ENCODE results near the gene AKAP13. TPM values are rescaled to one million over a fixed set of nuclear protein-coding genes. Genes with fewer than 3 reads are reported as not detected.

Gene AKAP13
- total RNA-seq, 3 donors from 2014 or later: 198 to 331 (median 259) TPM

DNA sequence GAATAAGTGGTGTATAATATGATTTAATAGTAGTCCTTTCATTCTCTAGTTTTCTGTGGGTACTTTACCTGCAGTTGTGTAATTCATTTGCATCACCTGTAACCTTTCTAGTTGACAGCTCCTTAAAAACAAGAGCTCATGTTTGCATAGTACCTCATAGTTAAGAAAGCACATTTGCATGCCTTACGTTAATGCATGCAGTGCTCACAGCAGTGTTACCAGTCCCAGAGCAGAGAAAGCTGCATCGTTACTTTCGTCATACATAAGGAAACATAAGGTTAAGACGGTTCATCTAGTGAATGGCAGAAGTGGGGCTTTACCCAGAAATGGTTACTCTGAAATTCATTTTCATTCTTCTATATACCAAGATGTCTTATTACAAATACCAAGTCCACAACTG, 111.3 kb downstream of the AKAP13 start:
- no peak for DNase-seq (ENCODE audit: low spot score in 2 of 2)
- intact Hi-C loops (cut with DNase I; ENCODE audit: low total_unique reads): no loop called here
- H3K4me1 ChIP-seq: no peaks in the 10 kb centered on the region
- no peaks in the 10 kb centered on the region for H3K27me3 ChIP-seq
- H3K9me3 ChIP-seq: no peaks in the 10 kb centered on the region
- TF ChIP-seq, protein P1, sequence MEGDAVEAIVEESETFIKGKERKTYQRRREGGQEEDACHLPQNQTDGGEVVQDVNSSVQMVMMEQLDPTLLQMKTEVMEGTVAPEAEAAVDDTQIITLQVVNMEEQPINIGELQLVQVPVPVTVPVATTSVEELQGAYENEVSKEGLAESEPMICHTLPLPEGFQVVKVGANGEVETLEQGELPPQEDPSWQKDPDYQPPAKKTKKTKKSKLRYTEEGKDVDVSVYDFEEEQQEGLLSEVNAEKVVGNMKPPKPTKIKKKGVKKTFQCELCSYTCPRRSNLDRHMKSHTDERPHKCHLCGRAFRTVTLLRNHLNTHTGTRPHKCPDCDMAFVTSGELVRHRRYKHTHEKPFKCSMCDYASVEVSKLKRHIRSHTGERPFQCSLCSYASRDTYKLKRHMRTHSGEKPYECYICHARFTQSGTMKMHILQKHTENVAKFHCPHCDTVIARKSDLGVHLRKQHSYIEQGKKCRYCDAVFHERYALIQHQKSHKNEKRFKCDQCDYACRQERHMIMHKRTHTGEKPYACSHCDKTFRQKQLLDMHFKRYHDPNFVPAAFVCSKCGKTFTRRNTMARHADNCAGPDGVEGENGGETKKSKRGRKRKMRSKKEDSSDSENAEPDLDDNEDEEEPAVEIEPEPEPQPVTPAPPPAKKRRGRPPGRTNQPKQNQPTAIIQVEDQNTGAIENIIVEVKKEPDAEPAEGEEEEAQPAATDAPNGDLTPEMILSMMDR (IDR thresholded peaks at IDR 0.05): no peak
- TF ChIP-seq POLR2A (IDR thresholded peaks at IDR 0.05): no peak
- no peak overlapping the region for H3K27ac ChIP-seq
- H3K36me3 ChIP-seq: no peaks in the 10 kb centered on the region
- no peak overlapping the region for H3K4me3 ChIP-seq

DNA sequence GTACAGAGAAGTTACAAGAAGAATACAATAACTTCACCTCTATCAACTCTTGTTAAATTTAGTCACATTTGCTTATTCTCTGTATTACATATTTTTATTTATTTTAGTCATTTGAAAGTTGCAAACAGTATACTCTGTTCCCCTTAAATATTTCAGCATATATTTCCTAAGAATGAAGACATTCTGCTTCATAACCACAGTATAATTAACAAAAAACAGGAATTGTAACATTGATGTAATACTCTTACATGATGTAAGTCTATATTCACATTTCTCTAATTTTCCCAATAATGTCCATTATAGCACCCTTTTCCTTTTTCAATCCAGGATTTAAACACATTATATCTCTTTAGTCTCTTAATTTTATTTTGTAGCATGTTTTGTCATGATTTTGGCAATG, 112.0 kb downstream of the AKAP13 start:
- Histone ChIP-seq H3K36me3 (no peaks in the 10 kb centered on the region), H3K4me1 (no peaks in the 10 kb centered on the region), H3K27ac (no peak overlapping the region), H3K4me3 (no peak overlapping the region), H3K9me3 (no peaks in the 10 kb centered on the region), H3K27me3 (no peaks in the 10 kb centered on the region)
- intact Hi-C loops (cut with DNase I; ENCODE audit: low total_unique reads): no loop called here
- no peak for TF ChIP-seq POLR2AphosphoS5 (IDR thresholded peaks at IDR 0.05)
- TF ChIP-seq, protein P1 (IDR thresholded peaks at IDR 0.05): no peak
- TF ChIP-seq POLR2A (IDR thresholded peaks at IDR 0.05): no peak
- no peak for DNase-seq (ENCODE audit: low spot score in 2 of 2)

DNA sequence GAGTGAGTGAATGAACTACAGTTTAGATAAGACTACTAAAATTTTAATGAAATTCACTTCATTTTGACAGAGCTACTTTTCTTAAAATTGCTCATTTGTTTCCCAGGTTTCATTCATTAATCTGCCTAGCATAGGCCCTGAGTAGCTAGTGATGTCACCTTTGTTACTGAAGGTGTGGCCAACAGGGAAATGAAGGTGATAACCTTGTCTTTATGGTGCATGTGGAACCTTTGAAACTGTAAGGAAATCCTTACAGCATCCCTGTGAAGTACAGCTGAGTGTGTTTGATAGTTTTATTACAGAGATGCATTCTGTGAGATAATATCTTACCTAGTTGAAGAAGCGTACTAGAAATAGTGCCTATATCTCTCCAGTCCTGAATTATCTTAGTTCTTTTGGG, 112.9 kb downstream of the AKAP13 start:
- H3K27ac ChIP-seq: no peak overlapping the region
- H3K27me3 ChIP-seq: no peaks in the 10 kb centered on the region
- H3K4me1 ChIP-seq: no peaks in the 10 kb centered on the region
- H3K9me3 ChIP-seq: no peaks in the 10 kb centered on the region
- TF ChIP-seq POLR2A (IDR thresholded peaks at IDR 0.05) (no peak), POLR2AphosphoS5 (IDR thresholded peaks at IDR 0.05) (no peak)
- TF ChIP-seq, protein P1 (IDR thresholded peaks at IDR 0.05): no peak
- H3K4me3 ChIP-seq: no peak overlapping the region
- intact Hi-C loops (cut with DNase I; ENCODE audit: low total_unique reads): no loop called here
- no peak for DNase-seq (ENCODE audit: low spot score in 2 of 2)
- no peaks in the 10 kb centered on the region for H3K36me3 ChIP-seq

DNA sequence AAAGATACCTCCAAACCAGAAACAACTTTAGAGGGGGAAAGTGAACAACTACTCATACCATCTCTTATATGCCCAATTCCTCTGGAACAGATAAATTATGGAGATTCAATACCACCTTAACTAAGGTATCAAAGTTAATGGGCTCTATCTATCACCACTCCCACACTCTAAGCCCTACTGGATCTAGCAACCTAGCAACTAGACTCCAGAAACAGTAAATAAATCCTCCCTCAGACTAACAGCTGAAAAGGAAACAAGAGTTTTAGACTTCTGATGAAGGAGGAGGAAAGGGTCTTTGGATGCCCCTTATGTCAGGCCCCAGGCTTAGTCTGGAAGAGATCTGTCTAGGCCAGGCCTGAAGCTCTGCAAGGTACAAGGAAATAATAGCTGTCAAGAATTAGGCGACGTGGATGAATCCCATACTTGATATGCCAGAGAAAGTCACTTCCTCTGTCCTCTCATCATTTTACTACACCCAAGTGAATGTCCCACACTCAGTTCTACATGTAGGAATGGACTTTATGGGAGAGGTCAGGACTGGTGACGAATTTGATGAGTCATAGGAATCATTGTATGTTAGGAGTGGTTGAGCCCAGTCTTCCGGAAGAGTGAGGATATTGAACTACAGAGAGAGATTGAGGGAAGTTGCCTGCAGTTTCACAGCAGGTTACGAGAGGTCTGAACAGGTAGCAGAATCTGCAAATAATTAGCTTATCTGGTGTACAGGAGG, 113.8 kb downstream of the AKAP13 start:
- no peaks in the 10 kb centered on the region for H3K36me3 ChIP-seq
- no peak overlapping the region for H3K27ac ChIP-seq
- H3K4me1 ChIP-seq: no peaks in the 10 kb centered on the region
- intact Hi-C loops (cut with DNase I; ENCODE audit: low total_unique reads): no loop called here
- TF ChIP-seq POLR2A (IDR thresholded peaks at IDR 0.05): no peak
- TF ChIP-seq, protein P1 (IDR thresholded peaks at IDR 0.05): no peak
- TF ChIP-seq POLR2AphosphoS5 (IDR thresholded peaks at IDR 0.05): no peak
- no peaks in the 10 kb centered on the region for H3K9me3 ChIP-seq
- no peak overlapping the region for H3K4me3 ChIP-seq
- H3K27me3 ChIP-seq: no peaks in the 10 kb centered on the region
- DNase-seq (ENCODE audit: low spot score in 2 of 2): no peak

DNA sequence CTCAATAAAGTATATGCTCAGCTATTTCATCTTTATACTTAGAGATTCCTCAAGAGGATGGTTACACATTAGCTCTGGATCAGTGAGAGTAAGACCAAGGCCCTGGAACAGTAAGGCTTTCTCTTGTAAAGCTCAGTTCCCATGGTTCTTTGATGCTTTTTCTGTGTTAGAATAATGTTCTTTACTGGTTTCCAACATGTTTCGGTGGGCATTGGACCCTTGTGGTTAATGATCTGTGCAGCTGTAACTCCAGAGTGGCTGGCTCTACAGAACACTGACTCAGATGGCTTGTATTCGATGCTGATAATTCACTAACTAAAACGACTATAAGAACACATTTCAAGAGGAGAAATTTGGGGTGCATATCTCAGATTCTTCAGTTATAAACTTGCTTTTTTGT, 114.7 kb downstream of the AKAP13 start:
- no peak overlapping the region for H3K27ac ChIP-seq
- H3K36me3 ChIP-seq: no peaks in the 10 kb centered on the region
- no peaks in the 10 kb centered on the region for H3K27me3 ChIP-seq
- no peak overlapping the region for H3K4me3 ChIP-seq
- peaks cover 0 to 4% of the 10 kb centered on the region in 2 donors for H3K4me1 ChIP-seq
- no peaks in the 10 kb centered on the region for H3K9me3 ChIP-seq
- no peak for DNase-seq (ENCODE audit: low spot score in 2 of 2)
- intact Hi-C loops (cut with DNase I; ENCODE audit: low total_unique reads): no loop called here
- TF ChIP-seq POLR2A (IDR thresholded peaks at IDR 0.05) (no peak), POLR2AphosphoS5 (IDR thresholded peaks at IDR 0.05) (no peak)
- TF ChIP-seq, protein P1 (IDR thresholded peaks at IDR 0.05): no peak

All from breast epithelium (tissue), 4 donors.